ENCODE measurements around the gene SH3GL3.

GRCh38 chr15:83510001-83510400, 62.9 kb downstream of the SH3GL3 start:
- TF ChIP-seq POLR2A (IDR thresholded peaks at IDR 0.05) (no peak), CTCF (IDR thresholded peaks at IDR 0.05) (no peak)

All from Peyer's patch (tissue), 4 donors.